PC-3 (cell line): ENCODE measurements around the gene TOGARAM2. TPM values are rescaled to one million over a fixed set of nuclear protein-coding genes. Genes with fewer than 3 reads are reported as not detected.

Experiments
- ATAC-seq: fragments of 200-7000 bp; cut with Tn5 transposase; 2 replicates; pipeline ENCODE4 v1.9.1; 2020; ENCODE audit warnings: mild to moderate bottlenecking, moderate library complexity
- BruUV-seq: library from RNA; stranded (reverse); fragments of 400-500 nt; replicated peaks from 2 replicates; lab custom pipeline; 2021; lab: Mats Ljungman, UMichigan
- CTCF ChIA-PET: fragments of 300-600 bp; sonication (Branson Sonifier 250); formaldehyde crosslinking; loops from one replicate; lab custom pipeline; 2022; ENCODE audit warnings: antibody characterized with exemption; lab: Charles Lee
- POLR2A ChIA-PET: fragments of 300-600 bp; sonication (Branson Sonifier 250); formaldehyde crosslinking; loops from one replicate; lab custom pipeline; 2022; ENCODE audit warnings: antibody characterized with exemption; ENCODE audit not compliant: unreplicated experiment; lab: Charles Lee
- DNase-seq: peaks from one replicate; pipeline ENCODE4 v3.0.0-alpha.2; 2015
- H2AFZ ChIP-seq: fragments of 300-600 bp; sonication (generic); 2 replicates; pipeline ENCODE4 v1.6.0; 2016; ENCODE audit warnings: antibody characterized with exemption, low read length
- H3F3A ChIP-seq: fragments of 300-600 bp; sonication (generic); one replicate; pipeline ENCODE4 v1.6.0; 2017; ENCODE audit warnings: antibody characterized with exemption, low read length, control low read depth, mild to moderate bottlenecking; ENCODE audit not compliant: unreplicated experiment
- H3K27ac ChIP-seq: fragments of 300-600 bp; sonication (generic); 2 replicates; pipeline ENCODE4 v1.5.1; 2016; ENCODE audit warnings: mild to moderate bottlenecking, low read length
- H3K27me3 ChIP-seq: fragments of 300-600 bp; sonication (generic); 2 replicates; pipeline ENCODE4 v1.6.1; 2016; ENCODE audit warnings: low read length, mixed read lengths
- H3K36me3 ChIP-seq: fragments of 300-600 bp; sonication (generic); 2 replicates; pipeline ENCODE4 v1.6.1; 2016; ENCODE audit warnings: low read depth, mixed run types, low read length, mixed read lengths
- H3K4me1 ChIP-seq: fragments of 300-600 bp; sonication (generic); 2 replicates; pipeline ENCODE4 v1.5.1; 2016; ENCODE audit warnings: low read length; ENCODE audit not compliant: insufficient read depth
- H3K4me2 ChIP-seq: fragments of 300-600 bp; sonication (generic); 2 replicates; pipeline ENCODE4 v1.6.0; 2016; ENCODE audit warnings: low read length
- H3K4me3 ChIP-seq: fragments of 300-600 bp; sonication (generic); 2 replicates; pipeline ENCODE4 v1.5.1; 2016; ENCODE audit warnings: mild to moderate bottlenecking, low read length, mixed read lengths
- H3K79me2 ChIP-seq: fragments of 300-600 bp; sonication (generic); 2 replicates; pipeline ENCODE4 v1.6.1; 2017; ENCODE audit warnings: low read length, mixed read lengths
- H3K9ac ChIP-seq: fragments of 300-600 bp; sonication (generic); 2 replicates; pipeline ENCODE4 v1.6.0; 2016; ENCODE audit warnings: mild to moderate bottlenecking, low read length
- H3K9me2 ChIP-seq: fragments of 300-600 bp; sonication (generic); replicated peaks from 2 replicates; pipeline ENCODE4 v1.6.1; 2016; ENCODE audit warnings: mixed run types, low read length, mixed read lengths
- H3K9me3 ChIP-seq: fragments of 300-600 bp; sonication (generic); 2 replicates; pipeline ENCODE4 v1.6.1; 2016; ENCODE audit warnings: low read length, mixed read lengths
- H4K20me1 ChIP-seq: fragments of 300-600 bp; sonication (generic); 2 replicates; pipeline ENCODE4 v1.6.1; 2016; ENCODE audit warnings: low read length, mixed read lengths
- CTCF ChIP-seq: fragments of 300-600 bp; sonication (generic); conservative IDR thresholded peaks from 2 replicates; pipeline ENCODE4 v1.5.1; 2017; ENCODE audit warnings: antibody characterized with exemption, low read depth, mild to moderate bottlenecking, low read length
- EZH2 ChIP-seq: fragments of 300-600 bp; sonication (generic); IDR thresholded peaks from one replicate; pipeline ENCODE4 v1.6.1; 2017; ENCODE audit warnings: antibody characterized with exemption, mild to moderate bottlenecking, low read length; ENCODE audit not compliant: unreplicated experiment
- EZH2phosphoT487 ChIP-seq: fragments of 300-600 bp; sonication (generic); IDR thresholded peaks from 2 replicates; pipeline ENCODE4 v1.6.1; 2018; ENCODE audit warnings: mild to moderate bottlenecking, antibody characterized with exemption, low read length, borderline replicate concordance
- intact Hi-C: fragments of 100-400 bp; cut with micrococcal nuclease; formaldehyde crosslinking; loops from 2 replicates; pipeline ENCODE4 v1.9.0; 2023
- total RNA-seq: library from RNA; depleted of rRNA; stranded (reverse); fragments of >200 nt; gene quantifications from 2 replicates; pipeline ENCODE4 v1.2.3, GENCODE V29; 2014

The TOGARAM2 gene
- total RNA-seq, 1 experiment from 2014 or later: not detected

GRCh38 chr2:29006092-29006979, 25.2 kb downstream of the TOGARAM2 start:
- CTCF ChIA-PET: no interaction called here

GRCh38 chr2:29006980-29007301, 25.8 kb downstream of the TOGARAM2 start:
- TF ChIP-seq EZH2phosphoT487 (no peak), EZH2 (no peak), CTCF (no peak)
- H3K79me2 ChIP-seq: no peaks in the 10 kb centered on the region
- H3K9me2 ChIP-seq: no peaks in the 10 kb centered on the region
- ChIA-PET POLR2A (no interaction called here), CTCF (no interaction called here)
- no peak for ATAC-seq
- no TSS peak for BruUV-seq
- H3K4me3 ChIP-seq: no peak overlapping the region
- H3K27ac ChIP-seq: no peak overlapping the region
- H3K9me3 ChIP-seq: no peaks in the 10 kb centered on the region
- H3K9ac ChIP-seq: no peak overlapping the region
- H3F3A ChIP-seq: no peaks in the 10 kb centered on the region
- intact Hi-C loops: no loop called here
- H3K4me2 ChIP-seq: no peak overlapping the region
- no peaks in the 10 kb centered on the region for H4K20me1 ChIP-seq
- DNase-seq: no peak
- H3K27me3 ChIP-seq: no peaks in the 10 kb centered on the region
- no peaks in the 10 kb centered on the region for H3K36me3 ChIP-seq
- H2AFZ ChIP-seq: no peak overlapping the region
- H3K4me1 ChIP-seq: no peaks in the 10 kb centered on the region

More at GRCh38 chr2:29006092-29006979, 25.2 kb downstream of the TOGARAM2 start:
- no peak overlapping the region for H3K9ac ChIP-seq
- no peaks in the 10 kb centered on the region for H3K79me2 ChIP-seq
- TF ChIP-seq EZH2 (no peak), EZH2phosphoT487 (no peak), CTCF (no peak)
- no peaks in the 10 kb centered on the region for H3K36me3 ChIP-seq
- POLR2A ChIA-PET: no interaction called here
- H3F3A ChIP-seq: no peaks in the 10 kb centered on the region
- ATAC-seq (no peak), DNase-seq (no peak)
- no peak overlapping the region for H3K4me3 ChIP-seq
- H3K27me3 ChIP-seq: no peaks in the 10 kb centered on the region
- no peaks in the 10 kb centered on the region for H4K20me1 ChIP-seq
- no peak overlapping the region for H3K27ac ChIP-seq
- H3K4me1 ChIP-seq: no peaks in the 10 kb centered on the region
- H2AFZ ChIP-seq: no peak overlapping the region
- H3K4me2 ChIP-seq: no peak overlapping the region
- BruUV-seq: no TSS peak
- intact Hi-C loops: no loop called here
- no peaks in the 10 kb centered on the region for H3K9me3 ChIP-seq
- H3K9me2 ChIP-seq: no peaks in the 10 kb centered on the region

- no peak for ATAC-seq
- H3K27ac ChIP-seq: no peak overlapping the region
- H3K9ac ChIP-seq: no peak overlapping the region
- intact Hi-C loops: no loop called here
- no peak overlapping the region for H3K4me2 ChIP-seq
- CTCF ChIA-PET: no interaction called here
- H3F3A ChIP-seq: no peaks in the 10 kb centered on the region
- no peaks in the 10 kb centered on the region for H3K27me3 ChIP-seq
- no TSS peak for BruUV-seq
- no peaks in the 10 kb centered on the region for H4K20me1 ChIP-seq
- no peaks in the 10 kb centered on the region for H3K36me3 ChIP-seq
- H3K9me2 ChIP-seq: no peaks in the 10 kb centered on the region
- H3K9me3 ChIP-seq: no peaks in the 10 kb centered on the region
- no peak overlapping the region for H2AFZ ChIP-seq
- H3K4me1 ChIP-seq: peaks cover 2% of the 10 kb centered on the region
- TF ChIP-seq EZH2: no peak
- TF ChIP-seq CTCF: no peak
- TF ChIP-seq EZH2phosphoT487: no peak
- POLR2A ChIA-PET: no interaction called here
- H3K4me3 ChIP-seq: no peak overlapping the region
- no peaks in the 10 kb centered on the region for H3K79me2 ChIP-seq
- DNase-seq: no peak
Measured at GRCh38 chr2:29009270-29009669, 28.2 kb downstream of the TOGARAM2 start.
